ENCODE measurements around the gene CLEC3B. TPM values are rescaled to one million over a fixed set of nuclear protein-coding genes. Genes with fewer than 3 reads are reported as not detected.

The CLEC3B gene
- total RNA-seq, 2 experiments from 2014 or later = not detected

DNA sequence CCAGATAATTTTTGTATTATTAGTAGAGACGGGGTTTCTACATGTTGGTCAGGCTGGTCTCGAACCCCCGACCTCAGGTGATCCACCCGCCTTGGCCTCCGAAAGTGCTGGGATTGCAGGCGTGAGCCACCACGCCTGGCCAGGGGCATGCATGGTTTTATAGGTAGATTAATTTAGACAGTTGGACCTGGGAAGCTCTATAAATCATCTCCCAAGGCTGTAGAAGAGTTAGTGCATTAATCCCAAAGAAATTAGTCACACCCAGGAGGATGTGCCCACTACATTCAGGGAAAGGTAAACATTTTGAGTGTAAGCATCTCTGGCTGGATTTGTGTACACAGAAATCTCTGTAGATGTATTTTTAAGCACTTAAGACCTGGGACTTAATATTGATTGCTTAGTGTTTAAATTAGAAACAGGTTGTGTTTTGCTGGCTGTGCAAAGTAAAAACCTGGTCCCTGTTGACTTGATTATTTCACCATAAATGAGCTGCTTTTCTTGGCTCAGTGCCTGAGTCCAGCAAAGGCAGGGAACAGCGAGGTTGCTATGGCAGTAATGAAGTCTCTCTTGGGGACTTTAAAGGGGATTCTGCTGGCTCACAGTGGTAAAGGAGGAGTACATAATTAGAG, 30.8 kb upstream of the CLEC3B start:
- H3K9me3 Mint-ChIP-seq = no peaks in the 10 kb centered on the region
- no peaks in the 10 kb centered on the region for H3K27me3 Mint-ChIP-seq
- TF ChIP-seq, protein P1, sequence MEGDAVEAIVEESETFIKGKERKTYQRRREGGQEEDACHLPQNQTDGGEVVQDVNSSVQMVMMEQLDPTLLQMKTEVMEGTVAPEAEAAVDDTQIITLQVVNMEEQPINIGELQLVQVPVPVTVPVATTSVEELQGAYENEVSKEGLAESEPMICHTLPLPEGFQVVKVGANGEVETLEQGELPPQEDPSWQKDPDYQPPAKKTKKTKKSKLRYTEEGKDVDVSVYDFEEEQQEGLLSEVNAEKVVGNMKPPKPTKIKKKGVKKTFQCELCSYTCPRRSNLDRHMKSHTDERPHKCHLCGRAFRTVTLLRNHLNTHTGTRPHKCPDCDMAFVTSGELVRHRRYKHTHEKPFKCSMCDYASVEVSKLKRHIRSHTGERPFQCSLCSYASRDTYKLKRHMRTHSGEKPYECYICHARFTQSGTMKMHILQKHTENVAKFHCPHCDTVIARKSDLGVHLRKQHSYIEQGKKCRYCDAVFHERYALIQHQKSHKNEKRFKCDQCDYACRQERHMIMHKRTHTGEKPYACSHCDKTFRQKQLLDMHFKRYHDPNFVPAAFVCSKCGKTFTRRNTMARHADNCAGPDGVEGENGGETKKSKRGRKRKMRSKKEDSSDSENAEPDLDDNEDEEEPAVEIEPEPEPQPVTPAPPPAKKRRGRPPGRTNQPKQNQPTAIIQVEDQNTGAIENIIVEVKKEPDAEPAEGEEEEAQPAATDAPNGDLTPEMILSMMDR (IDR thresholded peaks at IDR 0.05) = no peak
- CTCF ChIA-PET = interaction anchor here (1.4 to 2.1 kb wide), 2 partner anchors 41 to 45 kb away, joined by 3 to 7 read pairs; no protein-coding TSS in a partner anchor
- ATAC-seq (no peak), DNase-seq (no peak)
- no peak overlapping the region for H3K4me3 Mint-ChIP-seq
- H3K36me3 Mint-ChIP-seq (ENCODE audit: low read depth) = peaks cover 57% of the 10 kb centered on the region
- intact Hi-C loops (cut with micrococcal nuclease) = no loop called here
- peaks cover 57% of the 10 kb centered on the region for H3K4me1 Mint-ChIP-seq (ENCODE audit: low read depth)
- POLR2A ChIA-PET = interaction anchor here (0.8 to 1.6 kb wide), 2 partner anchors 10 to 18 kb away, joined by 3 to 5 read pairs; no protein-coding TSS in a partner anchor
- H3K27ac Mint-ChIP-seq = peak overlapping the region; percentile 76

- Mint-ChIP-seq H3K27ac (peak overlapping the region; percentile 76), H3K4me3 (no peak overlapping the region), H3K9me3 (no peaks in the 10 kb centered on the region), H3K4me1 (ENCODE audit: low read depth) (peaks cover 46% of the 10 kb centered on the region), H3K27me3 (no peaks in the 10 kb centered on the region), H3K36me3 (ENCODE audit: low read depth) (peaks cover 54% of the 10 kb centered on the region)
- POLR2A ChIA-PET = interaction anchor here (1.6 to 1.7 kb wide), 2 partner anchors 11 to 21 kb away, joined by 4 to 5 read pairs; no protein-coding TSS in a partner anchor
- intact Hi-C loops (cut with micrococcal nuclease) = no loop called here
- ATAC-seq (peak; percentile 89), DNase-seq (no peak)
- CTCF ChIA-PET = interaction anchor here (1.1 to 2.5 kb wide), 3 partner anchors 8 to 214 kb away, joined by 4 to 7 read pairs (median 7); no protein-coding TSS in a partner anchor
- TF ChIP-seq, protein P1 (IDR thresholded peaks at IDR 0.05) = no peak
Measured at GRCh38 chr3:44996556-44996969, 29.5 kb upstream of the CLEC3B start.

DNA sequence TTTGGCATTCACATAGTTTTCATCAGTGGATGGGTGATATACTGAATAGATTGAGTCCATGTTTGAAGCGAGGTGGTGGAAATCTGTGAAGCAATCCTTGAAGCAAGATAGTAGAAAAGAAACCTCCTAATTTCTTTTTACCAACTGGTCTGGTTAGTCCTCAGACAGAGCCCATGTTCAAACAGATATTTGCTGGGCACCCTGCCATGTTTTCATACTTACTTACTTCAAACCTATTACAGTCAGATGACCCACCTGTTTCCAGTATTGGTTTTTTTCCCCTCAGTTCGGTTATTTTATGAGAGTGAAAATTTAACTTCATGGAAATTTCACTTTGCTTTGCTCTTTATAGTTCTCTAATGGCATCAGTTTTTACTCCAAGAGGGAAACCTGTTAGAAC, 26.3 kb upstream of the CLEC3B start:
- no peak overlapping the region for H3K4me3 Mint-ChIP-seq
- peaks cover 60% of the 10 kb centered on the region for H3K36me3 Mint-ChIP-seq (ENCODE audit: low read depth)
- CTCF ChIA-PET = no interaction called here
- DNase-seq (no peak), ATAC-seq (no peak)
- TF ChIP-seq, protein P1 (IDR thresholded peaks at IDR 0.05) = no peak
- no peak overlapping the region for H3K27ac Mint-ChIP-seq
- peaks cover 29% of the 10 kb centered on the region for H3K4me1 Mint-ChIP-seq (ENCODE audit: low read depth)
- H3K27me3 Mint-ChIP-seq = no peaks in the 10 kb centered on the region
- peaks cover 5% of the 10 kb centered on the region for H3K9me3 Mint-ChIP-seq
- intact Hi-C loops (cut with micrococcal nuclease) = no loop called here
- POLR2A ChIA-PET = no interaction called here

DNA sequence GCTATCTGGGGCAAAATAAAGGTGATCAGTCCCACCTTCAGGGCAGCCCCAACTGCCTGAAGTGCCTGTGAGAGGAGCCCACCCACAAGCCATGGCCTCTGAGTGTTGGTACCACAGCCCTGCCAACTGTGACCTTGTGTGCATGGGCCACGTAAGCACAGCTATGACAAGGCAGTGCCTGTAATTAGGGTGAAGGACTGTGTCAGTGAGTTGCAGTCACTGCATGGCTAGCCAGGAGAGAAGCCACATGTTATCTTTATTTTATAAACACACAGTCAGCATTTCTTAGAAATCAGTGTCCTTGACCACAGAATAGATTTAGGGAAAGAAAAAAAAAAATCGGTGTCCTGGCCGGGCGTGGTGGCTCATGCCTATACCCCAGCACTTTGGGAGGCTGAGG, 25.3 kb upstream of the CLEC3B start:
- DNase-seq (no peak), ATAC-seq (no peak)
- H3K27ac Mint-ChIP-seq = no peak overlapping the region
- H3K36me3 Mint-ChIP-seq (ENCODE audit: low read depth) = peaks cover 70% of the 10 kb centered on the region
- TF ChIP-seq, protein P1 (IDR thresholded peaks at IDR 0.05) = no peak
- POLR2A ChIA-PET = no interaction called here
- no peaks in the 10 kb centered on the region for H3K27me3 Mint-ChIP-seq
- peaks cover 32% of the 10 kb centered on the region for H3K4me1 Mint-ChIP-seq (ENCODE audit: low read depth)
- no peak overlapping the region for H3K4me3 Mint-ChIP-seq
- CTCF ChIA-PET = interaction anchor here (1.1 to 2.1 kb wide), 2 partner anchors 13 to 22 kb away, joined by 3 to 6 read pairs; no protein-coding TSS in a partner anchor
- intact Hi-C loops (cut with micrococcal nuclease) = no loop called here
- peaks cover 9% of the 10 kb centered on the region for H3K9me3 Mint-ChIP-seq

- ChIA-PET POLR2A (no interaction called here), CTCF (interaction anchor here (2.1 kb wide), 1 partner anchor 14 kb away, joined by 6 read pairs; no protein-coding TSS in a partner anchor)
- peaks cover 9% of the 10 kb centered on the region for H3K9me3 Mint-ChIP-seq
- H3K36me3 Mint-ChIP-seq (ENCODE audit: low read depth) = peaks cover 71% of the 10 kb centered on the region
- H3K4me1 Mint-ChIP-seq (ENCODE audit: low read depth) = peaks cover 23% of the 10 kb centered on the region
- no peak overlapping the region for H3K4me3 Mint-ChIP-seq
- H3K27ac Mint-ChIP-seq = no peak overlapping the region
- DNase-seq = no peak
- TF ChIP-seq, protein P1 (IDR thresholded peaks at IDR 0.05) = no peak
- no peak for ATAC-seq
- no peaks in the 10 kb centered on the region for H3K27me3 Mint-ChIP-seq
- intact Hi-C loops (cut with micrococcal nuclease) = no loop called here
Measured at GRCh38 chr3:45001738-45002137, 24.4 kb upstream of the CLEC3B start.

Measured in activated CD8-positive, alpha-beta T cell treated with anti-CD3 and anti-CD28 coated beads for 36 hours (primary cell).